PC-9 (cell line): ENCODE measurements around the gene PPP4R3B.

Experiments
- EZH2 ChIP-seq: fragments of 200-600 bp; sonication (generic); IDR thresholded peaks from 2 replicates; pipeline ENCODE4 v1.8.0; 2017; ENCODE audit warnings: antibody characterized with exemption, low read depth
- TF ChIP-seq, protein P1 (sequence below): fragments of 200-600 bp; sonication (generic); conservative IDR thresholded peaks from 2 replicates; pipeline ENCODE4 v1.6.1; 2017; ENCODE audit warnings: mixed run types, antibody characterized with exemption, mild to moderate bottlenecking, moderate library complexity

DNA sequence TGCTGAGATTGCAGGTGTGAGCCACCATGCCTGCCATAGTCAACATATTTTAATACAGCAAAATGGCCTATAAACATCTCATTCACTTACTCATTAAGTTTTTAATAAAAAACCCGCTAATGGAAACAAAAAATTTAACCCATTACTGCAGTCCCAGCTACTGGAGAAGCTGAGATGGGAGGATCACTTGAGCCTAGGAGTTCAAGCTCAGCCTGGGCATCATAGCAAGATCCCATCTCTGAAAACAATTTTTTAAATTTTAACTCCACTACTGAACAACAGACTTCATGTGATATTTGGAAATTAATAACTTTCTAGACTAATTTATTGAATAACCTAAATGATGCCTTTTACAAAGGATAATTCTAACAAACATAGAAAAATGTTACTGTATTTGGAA lies 5.4 kb downstream of the PPP4R3B start:
- TF ChIP-seq, protein P1, sequence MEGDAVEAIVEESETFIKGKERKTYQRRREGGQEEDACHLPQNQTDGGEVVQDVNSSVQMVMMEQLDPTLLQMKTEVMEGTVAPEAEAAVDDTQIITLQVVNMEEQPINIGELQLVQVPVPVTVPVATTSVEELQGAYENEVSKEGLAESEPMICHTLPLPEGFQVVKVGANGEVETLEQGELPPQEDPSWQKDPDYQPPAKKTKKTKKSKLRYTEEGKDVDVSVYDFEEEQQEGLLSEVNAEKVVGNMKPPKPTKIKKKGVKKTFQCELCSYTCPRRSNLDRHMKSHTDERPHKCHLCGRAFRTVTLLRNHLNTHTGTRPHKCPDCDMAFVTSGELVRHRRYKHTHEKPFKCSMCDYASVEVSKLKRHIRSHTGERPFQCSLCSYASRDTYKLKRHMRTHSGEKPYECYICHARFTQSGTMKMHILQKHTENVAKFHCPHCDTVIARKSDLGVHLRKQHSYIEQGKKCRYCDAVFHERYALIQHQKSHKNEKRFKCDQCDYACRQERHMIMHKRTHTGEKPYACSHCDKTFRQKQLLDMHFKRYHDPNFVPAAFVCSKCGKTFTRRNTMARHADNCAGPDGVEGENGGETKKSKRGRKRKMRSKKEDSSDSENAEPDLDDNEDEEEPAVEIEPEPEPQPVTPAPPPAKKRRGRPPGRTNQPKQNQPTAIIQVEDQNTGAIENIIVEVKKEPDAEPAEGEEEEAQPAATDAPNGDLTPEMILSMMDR = no peak
- no peak for TF ChIP-seq EZH2
